ENCODE results near the gene TIPARP.

The TIPARP gene

GRCh38 chr3:156655819-156656550, 18.4 kb upstream of the TIPARP start:
- TF ChIP-seq POLR2AphosphoS5 (IDR thresholded peaks at IDR 0.05; ENCODE audit: low read depth, low read length) (no peak), FOXP2 (optimal IDR thresholded peaks at IDR 0.05; ENCODE audit: borderline replicate concordance, extremely low read depth, extremely low read length, insufficient read depth) (no peak), REST (IDR thresholded peaks at IDR 0.05; ENCODE audit: insufficient read depth in 1 of 2, low read depth in 2 of 2, low read length in 2 of 2) (no peak), TAF1 (IDR thresholded peaks at IDR 0.05; ENCODE audit: borderline replicate concordance, insufficient read depth, low read length) (no peak), SIN3A (IDR thresholded peaks at IDR 0.05; ENCODE audit: borderline replicate concordance, insufficient read depth, low read length) (no peak)

DNA sequence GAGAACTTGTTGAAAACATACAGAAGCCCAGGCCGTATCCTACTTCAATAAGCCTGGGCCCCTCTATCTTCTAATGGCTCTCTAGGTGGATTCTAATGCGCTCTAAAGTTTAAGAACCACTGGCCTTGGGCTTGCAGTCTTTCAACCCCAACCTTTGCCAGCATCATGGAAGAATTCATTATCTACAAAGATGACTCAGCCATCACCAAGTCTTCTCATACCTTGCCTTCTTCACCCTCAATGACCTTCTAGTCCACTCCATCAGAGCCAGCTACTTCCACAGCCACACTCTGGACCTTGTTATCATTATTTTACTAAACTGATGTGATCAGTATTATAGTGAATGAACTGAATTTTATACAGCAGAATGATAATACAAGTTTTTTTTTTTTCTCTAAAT, 16.9 kb upstream of the TIPARP start:
- TF ChIP-seq TAF1 (IDR thresholded peaks at IDR 0.05; ENCODE audit: borderline replicate concordance, insufficient read depth, low read length) (no peak), REST (IDR thresholded peaks at IDR 0.05; ENCODE audit: insufficient read depth in 1 of 2, low read depth in 2 of 2, low read length in 2 of 2) (no peak), FOXP2 (optimal IDR thresholded peaks at IDR 0.05; ENCODE audit: borderline replicate concordance, extremely low read depth, extremely low read length, insufficient read depth) (no peak), SIN3A (IDR thresholded peaks at IDR 0.05; ENCODE audit: borderline replicate concordance, insufficient read depth, low read length) (no peak), POLR2AphosphoS5 (IDR thresholded peaks at IDR 0.05; ENCODE audit: low read depth, low read length) (no peak)

- TF ChIP-seq POLR2AphosphoS5 (IDR thresholded peaks at IDR 0.05; ENCODE audit: low read depth, low read length), result no peak
- TF ChIP-seq REST (IDR thresholded peaks at IDR 0.05; ENCODE audit: insufficient read depth in 1 of 2, low read depth in 2 of 2, low read length in 2 of 2), result no peak
- TF ChIP-seq SIN3A (IDR thresholded peaks at IDR 0.05; ENCODE audit: borderline replicate concordance, insufficient read depth, low read length), result no peak
- no peak for TF ChIP-seq TAF1 (IDR thresholded peaks at IDR 0.05; ENCODE audit: borderline replicate concordance, insufficient read depth, low read length)
- TF ChIP-seq FOXP2 (optimal IDR thresholded peaks at IDR 0.05; ENCODE audit: borderline replicate concordance, extremely low read depth, extremely low read length, insufficient read depth), result no peak
Observed at GRCh38 chr3:156657862-156658731, 16.3 kb upstream of the TIPARP start.

DNA sequence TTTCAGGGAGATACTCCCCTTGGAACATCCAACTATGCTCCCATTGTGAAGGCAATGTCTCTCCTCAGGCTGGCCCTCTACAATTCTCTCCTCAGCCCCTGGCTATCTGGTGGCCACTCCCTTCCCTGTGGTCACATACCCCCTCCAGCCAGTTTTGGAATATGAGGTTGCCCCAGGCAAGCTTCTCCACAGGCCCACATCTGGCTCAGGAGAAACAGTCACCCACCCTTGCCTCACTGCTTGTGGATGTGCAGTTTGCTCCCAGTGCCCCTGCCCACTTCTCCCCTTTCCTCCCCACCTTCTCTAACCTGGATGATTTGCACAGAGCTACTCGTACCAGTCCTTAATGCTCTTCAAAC, 15.7 kb upstream of the TIPARP start:
- no peak for TF ChIP-seq REST (IDR thresholded peaks at IDR 0.05; ENCODE audit: insufficient read depth in 1 of 2, low read depth in 2 of 2, low read length in 2 of 2)
- no peak for TF ChIP-seq POLR2AphosphoS5 (IDR thresholded peaks at IDR 0.05; ENCODE audit: low read depth, low read length)
- no peak for TF ChIP-seq FOXP2 (optimal IDR thresholded peaks at IDR 0.05; ENCODE audit: borderline replicate concordance, extremely low read depth, extremely low read length, insufficient read depth)
- TF ChIP-seq TAF1 (IDR thresholded peaks at IDR 0.05; ENCODE audit: borderline replicate concordance, insufficient read depth, low read length), result no peak
- TF ChIP-seq SIN3A (IDR thresholded peaks at IDR 0.05; ENCODE audit: borderline replicate concordance, insufficient read depth, low read length), result no peak

Data from PFSK-1 (cell line).